HCT116 (cell line): ENCODE results near the gene HEPACAM. TPM values are rescaled to one million over a fixed set of nuclear protein-coding genes. Genes with fewer than 3 reads are reported as not detected.

Source experiments
- ATAC-seq: fragments of 200-7000 bp; cut with Tn5 transposase; 2 replicates; pipeline ENCODE4 v1.9.1; 2020; ENCODE audit warnings: mild to moderate bottlenecking, moderate library complexity
- BruUV-seq: library from RNA; stranded (reverse); fragments of 400-500 nt; replicated peaks from 2 replicates; lab custom pipeline; 2021; lab: Mats Ljungman, UMichigan
- CTCF ChIA-PET: fragments of 300-600 bp; sonication (Branson Sonifier 250); formaldehyde crosslinking; loops from one replicate; lab custom pipeline; 2021; ENCODE audit warnings: antibody characterized with exemption; lab: Charles Lee
- POLR2A ChIA-PET: fragments of 300-600, 350-600 bp; sonication (Branson Sonifier 250); formaldehyde crosslinking; loops from one replicate; lab custom pipeline; 2021; ENCODE audit warnings: antibody characterized with exemption; lab: Charles Lee
- RAD21 ChIA-PET, 2 experiments: fragments of 300-600 bp; sonication (Branson Sonifier 250); formaldehyde crosslinking; loops; one replicate each; lab custom pipeline; 2023; ENCODE audit warnings: low total read pairs in 2 of 2; ENCODE audit not compliant: uncharacterized antibody in 2 of 2, unreplicated experiment in 2 of 2, low non-redundant PET in 1 of 2; lab: Charles Lee
- DNase-seq: peaks from one replicate; pipeline ENCODE4 v3.0.0-alpha.2; 2010; ENCODE audit warnings: low read depth, low spot score
- H2AFZ ChIP-seq: fragments of 200-600 bp; shearing (Covaris generic), sonication (generic); 2 replicates; pipeline ENCODE4 v1.6.1; 2017; ENCODE audit warnings: low read depth, mixed run types, mixed read lengths, antibody characterized with exemption, low read length; ENCODE audit not compliant: poor library complexity, severe bottlenecking
- H3K27ac ChIP-seq: 2 replicates; pipeline ENCODE4 v1.5.1; 2012; ENCODE audit warnings: low read depth, low read length
- H3K27me3 ChIP-seq: fragments of 200-600 bp; sonication (generic); 2 replicates; pipeline ENCODE4 v1.6.1; 2016; ENCODE audit warnings: mixed run types, low read length, mixed read lengths; ENCODE audit not compliant: insufficient read depth
- H3K36me3 ChIP-seq, 2 experiments: fragments of 200-500 bp in 1 of 2; fragments of 200-600 bp in 1 of 2; sonication (Bioruptor generic) in 1 of 2; sonication (generic) in 1 of 2; 2 replicates each; pipeline versions ENCODE4 v1.5.1 to v1.6.1; 2014 to 2016; ENCODE audit warnings: low read length in 2 of 2, inconsistent platforms in 1 of 2, mixed read lengths in 1 of 2, mixed run types in 1 of 2; ENCODE audit not compliant: insufficient read depth in 2 of 2, control insufficient read depth in 1 of 2
- H3K4me1 ChIP-seq, 2 experiments: fragments of 200-600 bp in 1 of 2; sonication (generic) in 1 of 2; 2 replicates each; pipeline versions ENCODE4 v1.5.1 to v1.6.1; 2012 to 2017; ENCODE audit warnings: low read length in 2 of 2, inconsistent platforms in 1 of 2, mild to moderate bottlenecking in 1 of 2, mixed read lengths in 1 of 2, mixed run types in 1 of 2, moderate library complexity in 1 of 2; ENCODE audit not compliant: insufficient read depth in 2 of 2, control insufficient read depth in 1 of 2
- H3K4me2 ChIP-seq: fragments of 200-600 bp; sonication (generic); 2 replicates; pipeline ENCODE4 v1.6.1; 2017; ENCODE audit warnings: mixed run types, low read length, mixed read lengths
- H3K4me3 ChIP-seq, 2 experiments: fragments of 200-600 bp in 1 of 2; sonication (generic) in 1 of 2; replicated peaks in 1 of 2; 2 replicates each; pipeline ENCODE4 v1.5.1; 2011 to 2016; ENCODE audit warnings: low read length in 2 of 2, control low read depth in 1 of 2, low read depth in 1 of 2, mild to moderate bottlenecking in 1 of 2, mixed read lengths in 1 of 2, mixed run types in 1 of 2
- H3K79me2 ChIP-seq: fragments of 200-600 bp; sonication (generic); 2 replicates; pipeline ENCODE4 v1.6.1; 2017; ENCODE audit warnings: mild to moderate bottlenecking, mixed run types, low read length, moderate library complexity, mixed read lengths; ENCODE audit not compliant: insufficient read depth
- H3K9ac ChIP-seq: fragments of 200-600 bp; sonication (generic); 2 replicates; pipeline ENCODE4 v1.6.1; 2016; ENCODE audit warnings: low read length, mixed read lengths
- H3K9me2 ChIP-seq: fragments of 200-600 bp; sonication (generic), shearing (Covaris generic); 2 replicates; pipeline ENCODE4 v1.6.1; 2017; ENCODE audit warnings: mixed run types, mild to moderate bottlenecking, moderate library complexity; ENCODE audit not compliant: insufficient read depth
- H3K9me3 ChIP-seq, 2 experiments: fragments of 200-500 bp in 1 of 2; fragments of 200-600 bp in 1 of 2; sonication (Bioruptor generic) in 1 of 2; sonication (generic) in 1 of 2; 2 replicates each; pipeline ENCODE4 v1.6.1; 2014 to 2017; ENCODE audit warnings: low read length in 2 of 2, mixed read lengths in 2 of 2, inconsistent platforms in 1 of 2, low read depth in 1 of 2, mild to moderate bottlenecking in 1 of 2, mixed run types in 1 of 2, moderate library complexity in 1 of 2; ENCODE audit not compliant: control insufficient read depth in 1 of 2, insufficient read depth in 1 of 2
- H4K20me1 ChIP-seq: fragments of 200-600 bp; sonication (generic), shearing (Covaris generic); 2 replicates; pipeline ENCODE4 v1.6.1; 2017; ENCODE audit warnings: mixed run types, mild to moderate bottlenecking, moderate library complexity; ENCODE audit not compliant: insufficient read depth
- CBX3 ChIP-seq: IDR thresholded peaks from 2 replicates; pipeline ENCODE4 v1.6.1; 2012; ENCODE audit warnings: low read depth
- CEBPB ChIP-seq: IDR thresholded peaks from 2 replicates; pipeline ENCODE4 v1.6.1; 2012; ENCODE audit warnings: low read depth
- EGR1 ChIP-seq: IDR thresholded peaks from 2 replicates; pipeline ENCODE4 v1.6.1; 2012; ENCODE audit warnings: low read depth
- ELF1 ChIP-seq: IDR thresholded peaks from 2 replicates; pipeline ENCODE4 v1.6.1; 2012; ENCODE audit warnings: low read depth, borderline replicate concordance
- EZH2 ChIP-seq: fragments of 200-600 bp; sonication (generic); IDR thresholded peaks from 2 replicates; pipeline ENCODE4 v1.6.1; 2017; ENCODE audit warnings: antibody characterized with exemption, mixed run types
- EZH2phosphoT487 ChIP-seq: fragments of 200-600 bp; IDR thresholded peaks from 2 replicates; pipeline ENCODE4 v1.6.1; 2018; ENCODE audit warnings: antibody characterized with exemption, borderline replicate concordance
- JUND ChIP-seq: IDR thresholded peaks from 2 replicates; pipeline ENCODE4 v1.6.1; 2012
- MAX ChIP-seq: IDR thresholded peaks from 2 replicates; pipeline ENCODE4 v1.6.1; 2012
- RAD21 ChIP-seq: IDR thresholded peaks from 2 replicates; pipeline ENCODE4 v1.6.1; 2012; ENCODE audit warnings: low read depth, mild to moderate bottlenecking
- REST ChIP-seq: IDR thresholded peaks from 2 replicates; pipeline ENCODE4 v1.6.1; 2012; ENCODE audit warnings: low read depth
- SIN3A ChIP-seq: IDR thresholded peaks from 2 replicates; pipeline ENCODE4 v1.6.1; 2012; ENCODE audit warnings: low read depth
- SP1 ChIP-seq: IDR thresholded peaks from 2 replicates; pipeline ENCODE4 v1.6.1; 2012; ENCODE audit warnings: low read depth
- SRF ChIP-seq: IDR thresholded peaks from 2 replicates; pipeline ENCODE4 v1.6.1; 2012; ENCODE audit warnings: low read depth
- TCF7L2 ChIP-seq: IDR thresholded peaks from 2 replicates; pipeline ENCODE4 v1.7.0; 2011; ENCODE audit warnings: borderline replicate concordance, inconsistent platforms; ENCODE audit not compliant: insufficient read depth, insufficient read length; ENCODE audit errors: extremely low read depth
- ZBTB33 ChIP-seq: IDR thresholded peaks from 2 replicates; pipeline ENCODE4 v1.6.1; 2011; ENCODE audit warnings: mild to moderate bottlenecking, low read length, moderate library complexity; ENCODE audit not compliant: insufficient replicate concordance; ENCODE audit errors: extremely low read depth
- ZNF274 ChIP-seq: fragments of 200-500 bp; sonication (Bioruptor generic); IDR thresholded peaks from 2 replicates; pipeline ENCODE4 v1.6.1; 2014; ENCODE audit warnings: mild to moderate bottlenecking, low read depth, low read length, inconsistent platforms
- intact Hi-C: fragments of 100-400 bp; cut with micrococcal nuclease; formaldehyde crosslinking; loops from 2 replicates; pipeline ENCODE4 v1.10.0; 2022
- total RNA-seq: library from RNA; stranded (reverse); gene quantifications from one replicate; pipeline ENCODE4 v1.2.1, GENCODE V29; 2021; ENCODE audit not compliant: unreplicated experiment

Gene HEPACAM
- total RNA-seq, 1 experiment from 2014 or later, result not detected

- no peak for ATAC-seq
- Histone ChIP-seq H3K4me3 (no peak overlapping the region), H3K9ac (no peak overlapping the region), H3K4me1 (peaks cover 0 to 3% of the 10 kb centered on the region in 2 experiments; a peak in 1 of 4 replicates), H2AFZ (no peak overlapping the region), H3K79me2 (no peaks in the 10 kb centered on the region), H3K9me3 (no peaks in the 10 kb centered on the region), H3K27me3 (no peaks in the 10 kb centered on the region), H4K20me1 (no peaks in the 10 kb centered on the region), H3K27ac (no peak overlapping the region), H3K36me3 (no peaks in the 10 kb centered on the region), H3K4me2 (no peak overlapping the region), H3K9me2 (no peaks in the 10 kb centered on the region)
- DNase-seq, result no peak
- no TSS peak for BruUV-seq
- ChIA-PET POLR2A (no interaction called here), RAD21 (no interaction called here), CTCF (interaction anchor here (1.0 kb wide), 1 partner anchor 12 kb away, joined by 3 read pairs; the partner anchor contains the start of gene CCDC15)
- TF ChIP-seq ZNF274 (no peak), RAD21 (no peak)
- intact Hi-C loops, result no loop called here
Observed at GRCh38 chr11:124941703-124942102, 5.9 kb upstream of the HEPACAM start.

- RAD21 ChIA-PET, result no interaction called here
- ATAC-seq (no peak), DNase-seq (no peak)
- Histone ChIP-seq H4K20me1 (no peaks in the 10 kb centered on the region), H3K4me2 (no peak overlapping the region), H3K4me1 (peaks cover 0 to 5% of the 10 kb centered on the region in 2 experiments; a peak in 1 of 4 replicates), H3K9me3 (no peaks in the 10 kb centered on the region), H3K9ac (no peak overlapping the region), H3K36me3 (no peaks in the 10 kb centered on the region), H3K4me3 (no peak overlapping the region), H3K27ac (no peak overlapping the region), H2AFZ (no peak overlapping the region), H3K79me2 (no peaks in the 10 kb centered on the region), H3K27me3 (no peaks in the 10 kb centered on the region), H3K9me2 (no peaks in the 10 kb centered on the region)
- CTCF ChIA-PET, result no interaction called here
- BruUV-seq, result no TSS peak
- POLR2A ChIA-PET, result no interaction called here
- intact Hi-C loops, result no loop called here
- TF ChIP-seq ELF1 (no peak), EZH2phosphoT487 (no peak), ZBTB33 (no peak), TCF7L2 (no peak), JUND (no peak), MAX (no peak), SRF (no peak), ZNF274 (no peak), SIN3A (no peak), CEBPB (no peak), EZH2 (no peak), EGR1 (no peak), SP1 (no peak), RAD21 (no peak), CBX3 (no peak), REST (no peak)
Observed at GRCh38 chr11:124938970-124939369, 3.1 kb upstream of the HEPACAM start.
